GM19023 (cell line): ENCODE measurements around the gene NOG.

Experiments
- ATAC-seq: cut with Tn5 transposase; IDR thresholded peaks from one replicate; pipeline ENCODE4 v1.9.1; 2021; ENCODE audit warnings: mild to moderate bottlenecking, moderate library complexity; ENCODE audit not compliant: unreplicated experiment

The NOG gene

GRCh38 chr17:56593646-56594319 lies at the start of gene NOG:
Gene NOG, plus strand, starts transcription at chr17:56593699. Its CDS starts 525 bp downstream, at chr17:56594224.
- peak; percentile 39 for ATAC-seq

- no peak for ATAC-seq
Measured at GRCh38 chr17:56545106-56545505, 48.4 kb upstream of the NOG start.

GRCh38 chr17:56545930-56546329 lies 47.6 kb upstream of the NOG start:
- no peak for ATAC-seq

GRCh38 chr17:56548661-56549060 lies 44.8 kb upstream of the NOG start:
- ATAC-seq: no peak

- ATAC-seq: no peak
Measured at GRCh38 chr17:56549501-56549900, 44.0 kb upstream of the NOG start.

GRCh38 chr17:56557682-56558081 lies 35.8 kb upstream of the NOG start:
- ATAC-seq: no peak

GRCh38 chr17:56558088-56558487 lies 35.4 kb upstream of the NOG start:
- ATAC-seq: no peak

GRCh38 chr17:56570199-56570598 lies 23.3 kb upstream of the NOG start:
- no peak for ATAC-seq

GRCh38 chr17:56571456-56571855 lies 22.0 kb upstream of the NOG start:
- no peak for ATAC-seq

GRCh38 chr17:56577190-56577842 lies 16.2 kb upstream of the NOG start:
- no peak for ATAC-seq

GRCh38 chr17:56577843-56578204 lies 15.7 kb upstream of the NOG start:
- ATAC-seq: no peak

GRCh38 chr17:56581635-56582627 lies 11.6 kb upstream of the NOG start:
- ATAC-seq: no peak

GRCh38 chr17:56583772-56584171 lies 9.7 kb upstream of the NOG start:
- no peak for ATAC-seq

GRCh38 chr17:56587298-56587697 lies 6.2 kb upstream of the NOG start:
- no peak for ATAC-seq

GRCh38 chr17:56592487-56593085 lies 913 bp upstream of the NOG start:
- ATAC-seq: peak; percentile 64

GRCh38 chr17:56593086-56593645 lies 333 bp upstream of the NOG start:
- ATAC-seq: no peak

- peak; percentile 18 for ATAC-seq
Measured at GRCh38 chr17:56594320-56595107, 1.0 kb downstream of the NOG start.

GRCh38 chr17:56595108-56595418 lies 1.6 kb downstream of the NOG start:
- no peak for ATAC-seq

- no peak for ATAC-seq
Measured at GRCh38 chr17:56595831-56596690, 2.6 kb downstream of the NOG start.
